Peyer's patch (tissue), 4 donors: ENCODE results near the gene ANTXRL. TPM values are rescaled to one million over a fixed set of nuclear protein-coding genes. Genes with fewer than 3 reads are reported as not detected.
"Not testable (repeated sequence)": the region's sequence is repeated elsewhere in the genome, so short reads cannot be mapped to it uniquely, and the experiment has no call there.

Experiments
- DNase-seq, 3 donors: peaks; one replicate each; pipeline ENCODE4 v3.0.0-alpha.2; 2017 to 2019
- H3K27ac ChIP-seq, 4 donors: fragments of 200-600 bp; sonication (generic); one replicate each; pipeline ENCODE4 v1.5.1; 2016 to 2019
- H3K27me3 ChIP-seq, 2 donors: fragments of 200-600 bp; sonication (generic); one replicate each; pipeline ENCODE4 v1.5.1; 2019
- H3K36me3 ChIP-seq, 3 donors: fragments of 200-600 bp; sonication (generic); one replicate each; pipeline ENCODE4 v1.5.1; 2016 to 2019
- H3K4me1 ChIP-seq, 4 donors: fragments of 200-600 bp; sonication (generic); one replicate each; pipeline ENCODE4 v1.5.1; 2016 to 2019
- H3K4me3 ChIP-seq, 4 donors: fragments of 200-600 bp; sonication (generic); 1 replicate in 3 of 4; 2 replicates in 1 of 4; pipeline ENCODE4 v1.5.1; 2016 to 2019; ENCODE audit warnings: mild to moderate bottlenecking in 1 of 4
- H3K9me3 ChIP-seq, 4 donors: fragments of 200-600 bp; sonication (generic); one replicate each; pipeline ENCODE4 v1.5.1; 2016 to 2019; ENCODE audit warnings: mild to moderate bottlenecking in 1 of 4
- POLR2A ChIP-seq, 2 donors: fragments of 450-650 bp; IDR thresholded peaks; one replicate each; pipeline ENCODE4 v1.5.1; 2017; ENCODE audit warnings: antibody characterized with exemption in 2 of 2, mild to moderate bottlenecking in 2 of 2, moderate library complexity in 2 of 2
- total RNA-seq, 4 donors: library from RNA; depleted of rRNA; stranded (reverse); fragments of >200 nt; gene quantifications; one replicate each; pipeline ENCODE4 v1.1.0, GENCODE V29; 2016
- TF ChIP-seq, protein P1 (sequence below), 6 experiments: fragments of 450-650 bp in 4 of 6; fragments of 200-600 bp in 2 of 6; sonication (generic) in 1 of 6; IDR thresholded peaks; one replicate each; pipeline ENCODE4 v1.5.1; 2017 to 2019; ENCODE audit warnings: antibody characterized with exemption in 6 of 6, mild to moderate bottlenecking in 3 of 6, moderate library complexity in 1 of 6

ANTXRL gene
- total RNA-seq, 4 donors from 2014 or later = not detected

GRCh38 chr10:46273506-46274477, 13.0 kb upstream of the ANTXRL start:
- H3K4me1 ChIP-seq = peaks cover 0 to 15% (median 8%) of the 10 kb centered on the region in 4 donors
- H3K9me3 ChIP-seq = no peaks in the 10 kb centered on the region
- DNase-seq = peak in 2 of 3 donors; percentile 16 to 47
- TF ChIP-seq POLR2A (IDR thresholded peaks at IDR 0.05) = no peak
- TF ChIP-seq, protein P1, sequence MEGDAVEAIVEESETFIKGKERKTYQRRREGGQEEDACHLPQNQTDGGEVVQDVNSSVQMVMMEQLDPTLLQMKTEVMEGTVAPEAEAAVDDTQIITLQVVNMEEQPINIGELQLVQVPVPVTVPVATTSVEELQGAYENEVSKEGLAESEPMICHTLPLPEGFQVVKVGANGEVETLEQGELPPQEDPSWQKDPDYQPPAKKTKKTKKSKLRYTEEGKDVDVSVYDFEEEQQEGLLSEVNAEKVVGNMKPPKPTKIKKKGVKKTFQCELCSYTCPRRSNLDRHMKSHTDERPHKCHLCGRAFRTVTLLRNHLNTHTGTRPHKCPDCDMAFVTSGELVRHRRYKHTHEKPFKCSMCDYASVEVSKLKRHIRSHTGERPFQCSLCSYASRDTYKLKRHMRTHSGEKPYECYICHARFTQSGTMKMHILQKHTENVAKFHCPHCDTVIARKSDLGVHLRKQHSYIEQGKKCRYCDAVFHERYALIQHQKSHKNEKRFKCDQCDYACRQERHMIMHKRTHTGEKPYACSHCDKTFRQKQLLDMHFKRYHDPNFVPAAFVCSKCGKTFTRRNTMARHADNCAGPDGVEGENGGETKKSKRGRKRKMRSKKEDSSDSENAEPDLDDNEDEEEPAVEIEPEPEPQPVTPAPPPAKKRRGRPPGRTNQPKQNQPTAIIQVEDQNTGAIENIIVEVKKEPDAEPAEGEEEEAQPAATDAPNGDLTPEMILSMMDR (IDR thresholded peaks at IDR 0.05) = peak in 2 of 6 experiments; percentile 5 to 14
- no peak overlapping the region for H3K4me3 ChIP-seq
- no peak overlapping the region for H3K27ac ChIP-seq
- H3K36me3 ChIP-seq = no peaks in the 10 kb centered on the region
- no peaks in the 10 kb centered on the region for H3K27me3 ChIP-seq

DNA sequence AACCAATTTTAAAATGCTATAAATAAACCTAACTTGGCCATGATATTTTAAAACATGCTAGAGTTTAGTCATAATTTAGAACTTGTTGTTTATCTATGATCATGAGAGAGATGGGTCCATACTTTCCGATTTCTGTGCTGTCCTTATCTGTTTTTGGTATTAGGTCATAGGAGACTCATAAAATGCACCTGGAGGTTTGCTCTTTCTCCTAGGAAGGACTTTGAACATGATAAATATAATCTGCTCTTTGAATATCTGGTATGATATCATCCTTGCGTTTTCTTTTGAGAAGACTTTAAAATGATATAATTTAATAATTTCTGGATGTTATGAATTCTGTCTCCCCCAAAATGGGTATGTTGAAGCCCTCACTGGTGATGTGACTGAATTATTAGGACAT, 9.0 kb upstream of the ANTXRL start:
- no peak overlapping the region for H3K4me3 ChIP-seq
- no peaks in the 10 kb centered on the region for H3K36me3 ChIP-seq
- H3K4me1 ChIP-seq = peaks cover 0 to 12% (median 0%) of the 10 kb centered on the region in 4 donors
- H3K27ac ChIP-seq = no peak overlapping the region
- no peaks in the 10 kb centered on the region for H3K9me3 ChIP-seq
- DNase-seq = no peak
- no peaks in the 10 kb centered on the region for H3K27me3 ChIP-seq
- TF ChIP-seq, protein P1 (IDR thresholded peaks at IDR 0.05) = no peak
- no peak for TF ChIP-seq POLR2A (IDR thresholded peaks at IDR 0.05)

- not testable (repeated sequence) for H3K9me3 ChIP-seq, H3K36me3 ChIP-seq, H3K27me3 ChIP-seq
- Histone ChIP-seq H3K27ac (peak overlapping the region in 1 of 4 donors; percentile 66), H3K4me1 (peaks cover 0 to 28% (median 0%) of the 10 kb centered on the region in 4 donors), H3K4me3 (peak overlapping the region; percentile 48 to 60 (median 54))
- peak in 1 of 3 donors; percentile 16 for DNase-seq
These were observed 4.4 kb upstream of the ANTXRL start for GRCh38 chr10:46282421-46282831.

DNA sequence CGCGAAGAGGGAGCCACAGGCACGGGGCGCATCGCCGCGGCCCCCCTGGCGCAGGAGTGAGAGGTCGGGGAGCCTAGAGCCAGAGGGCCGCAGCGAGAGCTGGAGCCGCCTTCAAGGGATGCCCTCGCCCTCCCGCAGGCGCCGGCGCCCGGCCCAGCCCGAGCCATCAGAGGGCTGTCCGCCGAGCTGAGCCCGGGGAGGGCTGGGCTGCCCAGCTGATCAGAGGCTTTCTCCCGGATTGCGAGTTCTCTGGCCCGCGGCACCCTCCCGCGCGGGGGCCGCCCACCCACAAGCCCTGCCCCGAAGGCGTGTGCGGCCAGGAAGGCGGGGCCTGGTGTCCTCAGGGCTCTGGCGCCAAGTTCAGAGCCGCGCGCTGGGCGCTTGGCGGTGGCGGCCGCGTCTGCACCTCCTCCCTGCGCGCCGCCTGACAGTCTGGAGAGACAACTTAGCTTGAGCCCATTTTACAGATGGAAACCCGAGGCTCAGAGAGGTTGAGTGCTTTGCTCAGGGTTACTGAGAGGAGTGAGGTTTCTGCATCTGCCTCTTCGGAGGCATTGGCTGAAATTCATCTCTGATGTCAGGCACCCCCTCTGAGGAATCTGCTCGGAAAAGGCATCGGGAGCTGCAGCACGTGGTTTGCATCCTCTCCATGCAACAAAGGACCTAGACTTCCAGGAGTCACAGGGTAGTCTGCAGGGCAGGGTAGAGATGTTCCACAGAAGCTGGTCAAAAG, 3.8 kb upstream of the ANTXRL start:
- Histone ChIP-seq H3K4me3 (peak overlapping the region; percentile 48 to 60 (median 54)), H3K9me3 (no peaks in the 10 kb centered on the region), H3K27me3 (no peaks in the 10 kb centered on the region), H3K4me1 (peaks cover 0 to 27% (median 0%) of the 10 kb centered on the region in 4 donors), H3K27ac (peak overlapping the region in 1 of 4 donors; percentile 66), H3K36me3 (no peaks in the 10 kb centered on the region)
- TF ChIP-seq POLR2A (IDR thresholded peaks at IDR 0.05) = no peak
- TF ChIP-seq, protein P1 (IDR thresholded peaks at IDR 0.05) = peak in 2 of 6 experiments; percentile 16 to 24
- DNase-seq = peak; percentile 77 to 88 (median 82)

DNA sequence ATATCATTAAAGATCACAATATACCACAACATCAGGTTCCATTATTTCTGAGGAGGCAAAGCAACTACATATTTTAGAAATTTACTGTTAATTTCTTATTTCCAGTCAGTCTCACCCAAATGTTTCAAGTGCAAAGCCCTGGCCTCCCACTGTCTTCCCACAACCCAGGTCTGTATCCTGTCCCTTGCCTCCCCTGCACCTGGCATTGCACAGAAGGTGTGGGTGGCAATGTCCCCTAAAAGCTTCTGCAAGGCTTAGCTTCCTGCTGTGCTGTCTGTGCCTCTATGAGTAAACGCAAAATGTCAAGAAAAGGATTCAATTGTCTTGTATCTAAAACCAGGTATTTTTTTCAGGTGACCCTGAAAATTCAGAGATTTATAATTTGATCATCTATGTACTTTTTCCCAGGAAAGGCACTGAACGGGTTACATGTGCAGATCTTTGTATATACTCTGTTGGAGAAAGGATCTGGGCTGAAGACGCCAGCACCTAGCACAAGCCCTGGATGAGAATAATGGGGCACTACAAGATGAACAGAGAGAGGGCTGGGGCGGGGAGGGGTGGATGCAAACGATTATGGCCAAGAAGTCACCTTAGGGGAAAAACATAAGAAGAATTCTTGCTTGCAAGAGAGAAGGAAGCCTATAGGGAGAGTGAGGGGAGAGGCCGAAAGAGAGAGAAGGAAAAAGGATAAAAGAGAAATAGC, 3.1 kb upstream of the ANTXRL start:
- DNase-seq = peak in 2 of 3 donors; percentile 17 to 40
- Histone ChIP-seq H3K27ac (peak overlapping the region in 1 of 4 donors; percentile 78), H3K4me3 (peak overlapping the region in 2 of 4 donors; percentile 69 to 73)

More for the DNA sequence above, 3.1 kb upstream of the ANTXRL start:
- TF ChIP-seq, protein P1 (IDR thresholded peaks at IDR 0.05) = no peak
- no peak for TF ChIP-seq POLR2A (IDR thresholded peaks at IDR 0.05)
- Histone ChIP-seq H3K36me3 (no peaks in the 10 kb centered on the region), H3K27me3 (no peaks in the 10 kb centered on the region), H3K9me3 (no peaks in the 10 kb centered on the region), H3K4me1 (peaks cover 0 to 21% (median 0%) of the 10 kb centered on the region in 4 donors)
